SK-N-SH (cell line): ENCODE measurements around the gene CC2D2A. TPM values are rescaled to one million over a fixed set of nuclear protein-coding genes. Genes with fewer than 3 reads are reported as not detected.

Experiments
- CTCF ChIA-PET: fragments of 300-600, 350-600 bp; formaldehyde crosslinking; extraction: SDS; loops from one replicate; lab custom pipeline; 2021; lab: Yijun Ruan, JAX
- POLR2A ChIA-PET: fragments of 350-600 bp; sonication (Branson Sonifier 250); formaldehyde crosslinking; extraction: SDS; loops from one replicate; lab custom pipeline; 2020; ENCODE audit warnings: antibody characterized with exemption, inconsistent platforms; lab: Yijun Ruan, JAX
- DNase-seq: peaks from one replicate; pipeline ENCODE4 v3.0.0; 2012
- H2AFZ ChIP-seq: fragments of 200-600 bp; sonication (generic); 2 replicates; pipeline ENCODE4 v1.8.1; 2016; ENCODE audit warnings: antibody characterized with exemption, mild to moderate bottlenecking, low read depth
- H3F3A ChIP-seq: fragments of 200-600 bp; sonication (generic); replicated peaks from 2 replicates; pipeline ENCODE3; 2016; ENCODE audit warnings: antibody characterized with exemption, mild to moderate bottlenecking; ENCODE audit not compliant: insufficient read depth
- H3K27ac ChIP-seq, 2 experiments: fragments of 200-500 bp in 1 of 2; fragments of 200-600 bp in 1 of 2; sonication (Bioruptor generic) in 1 of 2; sonication (generic), shearing (Covaris generic) in 1 of 2; 2 replicates each; pipeline versions ENCODE4 v1.5.1 to v1.6.1; 2014 to 2016; ENCODE audit warnings: low read depth in 2 of 2, inconsistent platforms in 1 of 2, low read length in 1 of 2, mild to moderate bottlenecking in 1 of 2, mixed read lengths in 1 of 2
- H3K27me3 ChIP-seq: fragments of 200-600 bp; sonication (generic), shearing (Covaris generic); 2 replicates; pipeline ENCODE4 v1.6.1; 2016; ENCODE audit warnings: mixed run types; ENCODE audit not compliant: insufficient read depth
- H3K36me3 ChIP-seq, 2 experiments: fragments of 200-500 bp in 1 of 2; fragments of 200-600 bp in 1 of 2; sonication (Bioruptor generic) in 1 of 2; sonication (generic) in 1 of 2; replicated peaks in 1 of 2; 2 replicates each; pipeline versions ENCODE3 to v1.5.1; 2014 to 2016; ENCODE audit warnings: low read length in 1 of 2, mild to moderate bottlenecking in 1 of 2; ENCODE audit not compliant: insufficient read depth in 2 of 2, control insufficient read depth in 1 of 2
- H3K4me1 ChIP-seq, 2 experiments: fragments of 200-500 bp in 1 of 2; fragments of 200-600 bp in 1 of 2; sonication (Bioruptor generic) in 1 of 2; sonication (generic), shearing (Covaris generic) in 1 of 2; 2 replicates each; pipeline versions ENCODE4 v1.5.1 to v1.6.1; 2014 to 2016; ENCODE audit warnings: low read depth in 1 of 2, low read length in 1 of 2, mixed run types in 1 of 2; ENCODE audit not compliant: insufficient read depth in 2 of 2, control insufficient read depth in 1 of 2
- H3K4me2 ChIP-seq: fragments of 200-600 bp; sonication (generic), shearing (Covaris generic); 2 replicates; pipeline ENCODE4 v1.6.1; 2017; ENCODE audit warnings: mixed run types
- H3K4me3 ChIP-seq, 2 experiments: fragments of 200-500 bp in 1 of 2; fragments of 200-600 bp in 1 of 2; sonication (Bioruptor generic) in 1 of 2; sonication (generic), shearing (Covaris generic) in 1 of 2; 2 replicates each; pipeline versions ENCODE4 v1.5.1 to v1.8.1; 2014 to 2016; ENCODE audit warnings: low read depth in 2 of 2, inconsistent platforms in 1 of 2, low read length in 1 of 2, mild to moderate bottlenecking in 1 of 2, mixed read lengths in 1 of 2, moderate library complexity in 1 of 2
- H3K79me2 ChIP-seq: fragments of 200-600 bp; sonication (generic); 2 replicates; pipeline ENCODE4 v1.8.1; 2017; ENCODE audit warnings: mild to moderate bottlenecking; ENCODE audit not compliant: insufficient read depth
- H3K9ac ChIP-seq: fragments of 200-600 bp; sonication (generic); 2 replicates; pipeline ENCODE4 v1.6.1; 2017; ENCODE audit warnings: mixed run types
- H3K9me2 ChIP-seq: fragments of 200-600 bp; sonication (generic); 2 replicates; pipeline ENCODE4 v1.6.1; 2017; ENCODE audit warnings: mixed run types
- H3K9me3 ChIP-seq: fragments of 200-600 bp; sonication (generic); 2 replicates; pipeline ENCODE4 v1.6.1; 2017; ENCODE audit warnings: mixed run types, mild to moderate bottlenecking, moderate library complexity
- H4K20me1 ChIP-seq: fragments of 200-600 bp; sonication (generic); 2 replicates; pipeline ENCODE4 v1.6.1; 2017; ENCODE audit warnings: mild to moderate bottlenecking, mixed run types; ENCODE audit not compliant: insufficient read depth
- EP300 ChIP-seq, 2 experiments: IDR thresholded peaks; 2 replicates each; pipeline versions ENCODE4 v1.4.0 to v1.6.1; 2012; ENCODE audit warnings: borderline replicate concordance in 1 of 2, low read depth in 1 of 2, low read length in 1 of 2
- EZH2phosphoT487 ChIP-seq: fragments of 200-600 bp; sonication (generic); IDR thresholded peaks from 2 replicates; pipeline ENCODE4 v1.6.1; 2017; ENCODE audit warnings: low read depth, mixed run types, mild to moderate bottlenecking, antibody characterized with exemption, moderate library complexity, borderline replicate concordance
- FOSL2 ChIP-seq: IDR thresholded peaks from 2 replicates; pipeline ENCODE4 v1.4.0; 2012; ENCODE audit warnings: low read depth, mild to moderate bottlenecking, moderate library complexity, borderline replicate concordance
- FOXJ3 ChIP-seq: sonication (generic); formaldehyde crosslinking; IDR thresholded peaks from 2 replicates; pipeline ENCODE4 v1.5.1; 2020; ENCODE audit warnings: mild to moderate bottlenecking, missing genetic modification reagents
- FOXM1 ChIP-seq: IDR thresholded peaks from 2 replicates; pipeline ENCODE4 v1.4.0; 2012; ENCODE audit warnings: low read depth, mild to moderate bottlenecking
- GABPA ChIP-seq: IDR thresholded peaks from 2 replicates; pipeline ENCODE4 v1.4.0; 2012; ENCODE audit warnings: low read depth, mild to moderate bottlenecking
- GATA2 ChIP-seq: sonication (generic); formaldehyde crosslinking; IDR thresholded peaks from 2 replicates; pipeline ENCODE4 v1.5.0; 2020; ENCODE audit warnings: mild to moderate bottlenecking, missing genetic modification reagents
- JUND ChIP-seq: IDR thresholded peaks from 2 replicates; pipeline ENCODE4 v1.4.0; 2012
- MEF2A ChIP-seq: IDR thresholded peaks from 2 replicates; pipeline ENCODE4 v1.4.0; 2012; ENCODE audit warnings: low read depth, borderline replicate concordance
- MXI1 ChIP-seq: IDR thresholded peaks from 2 replicates; pipeline ENCODE4 v1.6.1; 2012; ENCODE audit warnings: mild to moderate bottlenecking, low read depth, low read length, improper control_type of control experiment
- NFIC ChIP-seq: IDR thresholded peaks from 2 replicates; pipeline ENCODE4 v1.4.0; 2012; ENCODE audit warnings: borderline replicate concordance
- POLR2AphosphoS5 ChIP-seq: IDR thresholded peaks from 2 replicates; pipeline ENCODE4 v1.6.1; 2012; ENCODE audit warnings: low read depth, low read length
- RAD21 ChIP-seq: IDR thresholded peaks from 2 replicates; pipeline ENCODE4 v1.6.1; 2012; ENCODE audit warnings: mild to moderate bottlenecking, low read length
- RFX5 ChIP-seq: IDR thresholded peaks from 2 replicates; pipeline ENCODE4 v1.6.1; 2012; ENCODE audit warnings: mild to moderate bottlenecking, improper control_type of control experiment, low read length
- SIN3A ChIP-seq: IDR thresholded peaks from 2 replicates; pipeline ENCODE4 v1.6.1; 2012; ENCODE audit warnings: low read depth, mild to moderate bottlenecking, low read length, moderate library complexity, borderline replicate concordance
- YY1 ChIP-seq: IDR thresholded peaks from 2 replicates; pipeline ENCODE4 v1.4.0; 2012; ENCODE audit warnings: low read depth, mild to moderate bottlenecking
- WGBS: methylation state at CpG from one replicate; pipeline ENCODE4 v1.1.6; 2017; ENCODE audit warnings: low lambda C conversion rate; 5-methylcytosine and 5-hydroxymethylcytosine counted together
- polyA plus RNA-seq, 3 experiments: library from polyadenylated mRNA; depleted of rRNA; stranded (reverse); fragments of >200 nt; gene quantifications; 2 replicates each; pipeline ENCODE4 v1.2.3, GENCODE V29; 2012
- TF ChIP-seq, protein P1 (sequence below): fragments of 200-600 bp; sonication (generic); IDR thresholded peaks from 2 replicates; pipeline ENCODE4 v1.6.1; 2017; ENCODE audit warnings: antibody characterized with exemption, mild to moderate bottlenecking, moderate library complexity
- TF ChIP-seq, protein P2 (sequence below): fragments of 150-350 bp; IDR thresholded peaks from 2 replicates; pipeline ENCODE4 v1.6.1; 2016; ENCODE audit warnings: mild to moderate bottlenecking, low read depth, low read length
- TF ChIP-seq, protein P3 (sequence below): fragments of 150-350 bp; IDR thresholded peaks from 2 replicates; pipeline ENCODE4 v1.6.1; 2017; ENCODE audit warnings: antibody characterized with exemption, low read length, low read depth, borderline replicate concordance

The CC2D2A gene
- polyA plus RNA-seq, 1 of the 3 experiments (the other 2 are of a cell fraction): 17.8 TPM

DNA sequence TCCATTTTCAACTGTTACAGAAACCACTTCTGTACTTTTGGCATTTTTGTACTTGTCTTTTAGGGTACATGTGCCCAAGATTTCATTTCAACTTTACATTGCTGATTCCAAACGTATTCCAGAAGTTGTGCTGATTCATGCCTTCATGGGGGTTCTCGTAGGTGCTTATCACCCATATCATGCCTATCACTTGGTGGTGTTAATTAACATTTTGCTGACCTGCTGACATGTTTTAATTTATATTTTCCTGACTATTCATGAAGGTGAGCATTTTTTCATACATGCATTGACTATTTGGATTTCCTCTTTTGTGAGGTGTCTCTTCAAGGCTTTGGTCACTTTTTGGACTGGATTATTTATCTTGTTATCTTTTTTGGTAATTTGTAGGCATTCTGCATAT is 64.1 kb downstream of the CC2D2A start:
- 94% methylated on average over 2 of the region's 2 CpGs for WGBS
- H3K79me2 ChIP-seq: no peaks in the 10 kb centered on the region
- H2AFZ ChIP-seq: no peak overlapping the region
- no peak for DNase-seq
- ChIA-PET POLR2A (no interaction called here), CTCF (no interaction called here)
- TF ChIP-seq FOSL2 (no peak), RFX5 (no peak), RAD21 (no peak), SIN3A (no peak), MXI1 (no peak), MEF2A (no peak), EP300 (IDR thresholded peaks at IDR 0.05; ENCODE audit: borderline replicate concordance in 1 of 2, low read depth in 1 of 2, low read length in 1 of 2) (no peak), EZH2phosphoT487 (no peak), NFIC (no peak), JUND (no peak), FOXJ3 (CRISPR knock-in tag) (no peak), GATA2 (CRISPR knock-in tag) (no peak), GABPA (no peak), FOXM1 (no peak), POLR2AphosphoS5 (no peak), YY1 (no peak)
- TF ChIP-seq, protein P1, sequence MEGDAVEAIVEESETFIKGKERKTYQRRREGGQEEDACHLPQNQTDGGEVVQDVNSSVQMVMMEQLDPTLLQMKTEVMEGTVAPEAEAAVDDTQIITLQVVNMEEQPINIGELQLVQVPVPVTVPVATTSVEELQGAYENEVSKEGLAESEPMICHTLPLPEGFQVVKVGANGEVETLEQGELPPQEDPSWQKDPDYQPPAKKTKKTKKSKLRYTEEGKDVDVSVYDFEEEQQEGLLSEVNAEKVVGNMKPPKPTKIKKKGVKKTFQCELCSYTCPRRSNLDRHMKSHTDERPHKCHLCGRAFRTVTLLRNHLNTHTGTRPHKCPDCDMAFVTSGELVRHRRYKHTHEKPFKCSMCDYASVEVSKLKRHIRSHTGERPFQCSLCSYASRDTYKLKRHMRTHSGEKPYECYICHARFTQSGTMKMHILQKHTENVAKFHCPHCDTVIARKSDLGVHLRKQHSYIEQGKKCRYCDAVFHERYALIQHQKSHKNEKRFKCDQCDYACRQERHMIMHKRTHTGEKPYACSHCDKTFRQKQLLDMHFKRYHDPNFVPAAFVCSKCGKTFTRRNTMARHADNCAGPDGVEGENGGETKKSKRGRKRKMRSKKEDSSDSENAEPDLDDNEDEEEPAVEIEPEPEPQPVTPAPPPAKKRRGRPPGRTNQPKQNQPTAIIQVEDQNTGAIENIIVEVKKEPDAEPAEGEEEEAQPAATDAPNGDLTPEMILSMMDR: no peak
- TF ChIP-seq, protein P2, sequence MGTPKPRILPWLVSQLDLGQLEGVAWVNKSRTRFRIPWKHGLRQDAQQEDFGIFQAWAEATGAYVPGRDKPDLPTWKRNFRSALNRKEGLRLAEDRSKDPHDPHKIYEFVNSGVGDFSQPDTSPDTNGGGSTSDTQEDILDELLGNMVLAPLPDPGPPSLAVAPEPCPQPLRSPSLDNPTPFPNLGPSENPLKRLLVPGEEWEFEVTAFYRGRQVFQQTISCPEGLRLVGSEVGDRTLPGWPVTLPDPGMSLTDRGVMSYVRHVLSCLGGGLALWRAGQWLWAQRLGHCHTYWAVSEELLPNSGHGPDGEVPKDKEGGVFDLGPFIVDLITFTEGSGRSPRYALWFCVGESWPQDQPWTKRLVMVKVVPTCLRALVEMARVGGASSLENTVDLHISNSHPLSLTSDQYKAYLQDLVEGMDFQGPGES: no peak
- TF ChIP-seq, protein P3, sequence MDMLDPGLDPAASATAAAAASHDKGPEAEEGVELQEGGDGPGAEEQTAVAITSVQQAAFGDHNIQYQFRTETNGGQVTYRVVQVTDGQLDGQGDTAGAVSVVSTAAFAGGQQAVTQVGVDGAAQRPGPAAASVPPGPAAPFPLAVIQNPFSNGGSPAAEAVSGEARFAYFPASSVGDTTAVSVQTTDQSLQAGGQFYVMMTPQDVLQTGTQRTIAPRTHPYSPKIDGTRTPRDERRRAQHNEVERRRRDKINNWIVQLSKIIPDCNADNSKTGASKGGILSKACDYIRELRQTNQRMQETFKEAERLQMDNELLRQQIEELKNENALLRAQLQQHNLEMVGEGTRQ: no peak
- H3K36me3 ChIP-seq: peaks cover 21 to 40% of the 10 kb centered on the region in 2 experiments
- no peak overlapping the region for H3K4me2 ChIP-seq
- H3K9me2 ChIP-seq: no peaks in the 10 kb centered on the region
- no peaks in the 10 kb centered on the region for H3K4me1 ChIP-seq
- peaks cover 4% of the 10 kb centered on the region for H3F3A ChIP-seq
- no peak overlapping the region for H3K4me3 ChIP-seq
- H3K27ac ChIP-seq: no peak overlapping the region
- H4K20me1 ChIP-seq: no peaks in the 10 kb centered on the region
- H3K9me3 ChIP-seq: no peaks in the 10 kb centered on the region
- H3K9ac ChIP-seq: no peak overlapping the region
- no peaks in the 10 kb centered on the region for H3K27me3 ChIP-seq
